CD4-positive, alpha-beta T cell treated with Interleukin-1 beta for 1 hour (primary cell): ENCODE data around the gene PIH1D1.
A peak's percentile ranks its signal among the peaks of the same experiment; 100 is the strongest.
"Not testable (repeated sequence)": the region's sequence is repeated elsewhere in the genome, so short reads cannot be mapped to it uniquely, and the experiment has no call there.

Experiments used
- DNase-seq, 2 donors: peaks; one replicate each; pipeline ENCODE4 v3.0.0-alpha.2; 2020 to 2022

PIH1D1 gene

GRCh38 chr19:49479975-49480628 is 28.5 kb upstream of the PIH1D1 start:
- DNase-seq = no peak

GRCh38 chr19:49475995-49476880 is 24.6 kb upstream of the PIH1D1 start:
- DNase-seq = peak; percentile 73 to 75

- DNase-seq = peak in 1 of 2 donors; percentile 31
These were observed 23.7 kb upstream of the PIH1D1 start for GRCh38 chr19:49475191-49475917.

- no peak for DNase-seq
These were observed 22.9 kb upstream of the PIH1D1 start for GRCh38 chr19:49474542-49474924.

- peak; percentile 95 to 96 for DNase-seq
These were observed 22.4 kb upstream of the PIH1D1 start, which contains the start of gene FLT3LG for GRCh38 chr19:49473868-49474541. TSS of gene FLT3LG (plus strand) at chr19:49474215. CDS start at chr19:49474640, 425 bp downstream.

GRCh38 chr19:49473501-49473867 is 21.9 kb upstream of the PIH1D1 start:
- not testable (repeated sequence) for DNase-seq

GRCh38 chr19:49472936-49473335 is 21.3 kb upstream of the PIH1D1 start:
- DNase-seq = no peak

GRCh38 chr19:49470615-49470978 is 19.0 kb upstream of the PIH1D1 start:
- no peak for DNase-seq

- peak; percentile 93 to 94 for DNase-seq
These were observed 18.4 kb upstream of the PIH1D1 start for GRCh38 chr19:49469828-49470614.

GRCh38 chr19:49468746-49469447 is 17.3 kb upstream of the PIH1D1 start:
- DNase-seq = peak; percentile 98

- DNase-seq = no peak
These were observed 16.6 kb upstream of the PIH1D1 start for GRCh38 chr19:49468199-49468598.

GRCh38 chr19:49465371-49465770 is 13.8 kb upstream of the PIH1D1 start:
- no peak for DNase-seq

GRCh38 chr19:49463960-49464740 is 12.5 kb upstream of the PIH1D1 start:
- DNase-seq = no peak

- no peak for DNase-seq
These were observed 10.9 kb upstream of the PIH1D1 start for GRCh38 chr19:49462492-49462891.

GRCh38 chr19:49461656-49462055 is 10.0 kb upstream of the PIH1D1 start:
- DNase-seq = no peak

- DNase-seq = not testable (repeated sequence)
These were observed 9.5 kb upstream of the PIH1D1 start for GRCh38 chr19:49461130-49461529.

- DNase-seq = no peak
These were observed 7.8 kb upstream of the PIH1D1 start for GRCh38 chr19:49459388-49459787.

GRCh38 chr19:49458567-49458903 is 6.9 kb upstream of the PIH1D1 start:
- no peak for DNase-seq

- no peak for DNase-seq
These were observed 4.7 kb upstream of the PIH1D1 start for GRCh38 chr19:49456326-49456725.

GRCh38 chr19:49455773-49456172 is 4.2 kb upstream of the PIH1D1 start:
- no peak for DNase-seq

GRCh38 chr19:49453757-49454240 is 2.2 kb upstream of the PIH1D1 start:
- peak; percentile 50 to 51 for DNase-seq
